NCI-H2171 treated with DMSO at 0.1 percent for 48 hours (cell line): ENCODE data around the gene ZBTB7C.

ENCODE experiments used
- DNase-seq: peaks from one replicate; lab custom pipeline; 2025; lab: John Stamatoyannopoulos, UW

ZBTB7C gene

DNA sequence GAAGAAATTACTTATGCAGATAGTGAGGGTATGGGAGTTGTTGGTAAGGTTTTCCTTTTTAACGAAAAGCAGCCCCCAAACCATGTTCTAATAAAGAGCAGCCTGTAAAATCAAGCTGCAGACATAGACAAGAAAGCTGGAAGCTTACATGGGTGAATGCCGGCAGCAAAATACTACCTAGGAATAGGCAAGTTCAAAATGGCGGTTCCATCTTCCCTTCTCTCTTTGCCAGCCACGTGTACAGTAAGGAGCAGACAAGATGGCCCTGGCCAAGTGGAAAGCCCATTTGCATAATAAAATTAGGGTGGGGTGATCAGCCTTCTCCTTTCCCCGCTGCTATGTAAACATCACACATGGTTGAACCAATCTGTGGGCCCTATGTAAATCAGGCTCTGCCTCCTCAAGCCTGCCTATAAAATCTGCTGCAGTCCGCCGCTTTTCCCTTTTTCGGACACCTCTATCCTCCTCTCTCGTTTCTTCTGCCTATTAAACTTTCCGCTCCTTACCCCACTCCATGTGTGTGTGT lies 155.0 kb downstream of the ZBTB7C start:
- no peak for DNase-seq

DNA sequence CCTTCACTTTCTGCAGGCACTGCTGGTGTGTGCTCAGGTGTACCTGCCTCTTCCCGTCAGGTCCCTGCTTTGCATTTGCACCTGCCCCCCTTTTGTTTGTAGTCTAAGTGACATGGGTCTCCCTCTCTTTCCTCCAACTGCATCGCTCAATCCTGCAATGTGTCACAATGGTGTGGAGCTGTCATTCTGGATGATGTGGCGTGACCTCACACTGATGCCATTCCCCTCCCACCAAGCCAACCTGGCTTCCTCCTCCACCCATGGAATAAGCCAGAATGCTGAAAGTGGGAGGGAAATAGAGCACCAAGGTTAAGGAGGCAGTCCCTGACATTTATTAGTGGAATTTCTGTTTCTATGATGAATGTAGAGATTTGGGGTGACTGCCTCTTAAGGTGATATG lies 156.7 kb downstream of the ZBTB7C start:
- DNase-seq = no peak

DNA sequence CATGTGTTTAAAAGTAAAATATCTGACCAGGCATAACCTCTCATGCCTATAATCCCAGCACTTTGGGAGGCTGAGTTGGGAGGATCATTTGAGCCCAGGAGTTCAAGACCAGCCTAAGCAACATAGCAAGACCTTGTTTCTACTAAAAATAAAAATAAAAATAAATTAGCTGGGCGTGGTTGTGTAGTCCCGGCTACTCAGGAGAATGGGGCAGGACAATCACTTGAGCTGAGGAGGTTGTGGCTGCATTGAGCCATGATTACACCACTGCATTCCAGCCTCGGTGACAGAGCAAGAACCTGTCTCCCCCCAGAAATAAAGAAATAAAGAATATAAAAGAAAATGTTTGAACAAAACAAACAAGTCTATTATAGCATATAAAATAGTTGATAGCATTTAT lies 158.3 kb downstream of the ZBTB7C start:
- DNase-seq = no peak

DNA sequence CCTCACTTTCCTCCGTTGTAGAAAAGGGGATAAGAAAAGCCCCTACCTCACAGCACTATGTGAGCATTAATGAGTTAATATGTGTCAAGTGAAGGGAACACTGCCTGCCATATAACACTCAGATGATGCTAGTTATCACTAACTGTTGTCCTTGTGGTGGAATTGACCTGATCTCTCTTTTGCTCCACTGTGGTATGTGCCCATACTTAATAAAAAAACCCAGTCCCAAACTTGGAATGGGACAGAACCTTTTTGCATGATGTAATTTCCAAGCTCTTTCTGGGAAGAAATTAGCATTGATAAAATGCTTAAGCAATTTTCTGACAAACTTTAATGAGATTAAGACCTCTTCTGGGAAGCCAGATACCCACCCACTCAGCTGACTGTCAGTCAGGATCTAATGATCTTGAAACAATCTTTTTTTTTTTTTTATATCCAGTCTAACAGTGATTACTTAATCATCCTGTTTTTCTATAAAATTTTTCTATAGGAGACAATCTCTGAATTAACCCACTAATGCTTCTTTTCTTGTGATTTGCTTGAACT lies 158.7 kb downstream of the ZBTB7C start:
- DNase-seq = no peak

DNA sequence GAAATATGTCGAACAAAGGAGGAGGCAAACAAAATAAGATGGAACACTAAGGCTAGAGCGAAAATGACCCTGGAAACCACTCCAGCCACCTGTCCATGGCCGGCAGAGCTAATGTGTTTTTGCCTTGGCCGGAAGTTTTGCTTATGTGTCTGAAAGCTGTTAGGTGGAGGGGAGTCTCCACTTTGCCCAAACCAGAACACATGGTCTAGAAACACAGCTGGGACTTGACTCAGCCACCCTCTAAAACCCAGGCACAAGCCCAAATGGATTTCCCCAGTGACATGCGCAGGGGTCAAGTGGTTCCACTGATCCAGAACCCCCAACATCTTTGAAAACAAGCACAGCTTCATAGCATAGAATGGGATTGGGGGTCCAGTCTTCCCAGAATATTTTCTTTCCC lies 159.3 kb downstream of the ZBTB7C start:
- no peak for DNase-seq

DNA sequence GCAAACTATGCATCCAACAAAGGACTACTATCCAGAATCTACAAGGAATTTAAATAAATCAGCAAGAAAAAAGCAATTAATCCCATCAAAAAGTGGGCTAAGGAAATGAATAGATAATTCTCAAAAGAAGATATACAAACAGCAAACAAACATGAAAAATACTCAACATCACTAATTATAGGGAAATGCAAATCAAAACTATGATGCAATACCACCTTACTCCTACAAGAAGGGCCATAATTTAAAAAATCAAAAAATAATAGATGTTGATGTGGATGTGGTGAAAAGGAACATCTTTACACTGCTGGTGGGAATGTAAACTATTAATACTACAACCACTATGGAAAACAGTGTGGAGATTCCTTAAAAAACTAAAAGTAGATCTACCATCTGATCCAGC lies 164.7 kb downstream of the ZBTB7C start:
- DNase-seq = no peak

DNA sequence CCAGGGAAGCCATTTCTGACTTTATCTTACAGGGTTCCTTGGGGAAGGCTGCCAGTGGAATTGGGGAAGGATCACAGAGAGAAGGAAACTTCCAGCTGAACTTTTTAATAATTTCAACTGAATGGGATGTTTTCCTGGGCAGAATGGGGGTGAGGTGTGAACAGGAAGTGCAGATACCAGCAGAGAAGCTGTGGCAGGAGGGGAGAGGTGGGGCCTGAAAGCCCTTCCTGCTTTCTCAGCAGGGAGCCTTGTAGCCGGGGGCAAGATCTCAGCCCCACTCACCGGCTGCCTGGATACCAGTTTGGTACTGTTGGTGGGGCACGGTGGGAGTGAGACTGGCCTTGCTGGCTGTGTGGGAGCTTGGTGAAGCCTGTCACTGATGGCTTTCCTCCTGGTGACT lies 170.5 kb downstream of the ZBTB7C start:
- no peak for DNase-seq

DNA sequence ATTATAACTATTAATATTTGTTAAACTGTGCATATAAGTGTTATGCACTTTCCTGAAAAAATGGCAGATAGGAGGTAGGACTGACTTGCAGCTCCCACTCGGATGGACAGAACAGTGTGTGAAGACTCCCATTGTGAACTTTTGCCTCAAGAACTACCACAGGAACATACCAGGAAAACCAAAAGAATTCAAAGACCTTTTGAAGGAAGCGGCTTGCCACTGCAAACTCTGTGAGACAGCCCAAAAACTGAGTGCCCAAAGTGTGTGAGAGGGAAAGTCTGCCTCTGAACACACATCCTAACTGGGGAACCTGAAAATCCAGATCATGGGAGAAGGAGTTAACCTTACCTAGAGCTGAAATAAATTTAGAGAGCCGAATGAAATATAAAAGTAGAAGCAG lies 171.0 kb downstream of the ZBTB7C start:
- no peak for DNase-seq

DNA sequence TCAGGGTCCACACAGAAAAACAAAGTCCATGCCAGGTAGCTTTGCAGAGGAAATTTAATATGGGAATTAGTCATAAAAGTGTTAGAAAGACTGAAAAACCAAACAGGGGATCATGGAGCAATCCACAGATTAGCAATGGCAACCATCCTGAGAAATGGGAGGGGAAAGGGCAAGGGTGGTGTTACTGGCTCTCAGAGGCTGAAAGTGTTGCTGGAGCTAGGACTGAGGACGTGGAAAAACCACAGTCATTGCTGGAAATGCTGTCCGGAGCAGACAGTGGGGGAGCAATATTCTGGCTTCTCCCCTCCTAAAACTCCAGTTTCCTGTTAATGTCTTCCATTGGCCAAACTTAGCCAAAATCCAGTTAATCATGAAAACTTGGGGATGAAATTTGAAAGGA lies 172.4 kb downstream of the ZBTB7C start:
- no peak for DNase-seq

DNA sequence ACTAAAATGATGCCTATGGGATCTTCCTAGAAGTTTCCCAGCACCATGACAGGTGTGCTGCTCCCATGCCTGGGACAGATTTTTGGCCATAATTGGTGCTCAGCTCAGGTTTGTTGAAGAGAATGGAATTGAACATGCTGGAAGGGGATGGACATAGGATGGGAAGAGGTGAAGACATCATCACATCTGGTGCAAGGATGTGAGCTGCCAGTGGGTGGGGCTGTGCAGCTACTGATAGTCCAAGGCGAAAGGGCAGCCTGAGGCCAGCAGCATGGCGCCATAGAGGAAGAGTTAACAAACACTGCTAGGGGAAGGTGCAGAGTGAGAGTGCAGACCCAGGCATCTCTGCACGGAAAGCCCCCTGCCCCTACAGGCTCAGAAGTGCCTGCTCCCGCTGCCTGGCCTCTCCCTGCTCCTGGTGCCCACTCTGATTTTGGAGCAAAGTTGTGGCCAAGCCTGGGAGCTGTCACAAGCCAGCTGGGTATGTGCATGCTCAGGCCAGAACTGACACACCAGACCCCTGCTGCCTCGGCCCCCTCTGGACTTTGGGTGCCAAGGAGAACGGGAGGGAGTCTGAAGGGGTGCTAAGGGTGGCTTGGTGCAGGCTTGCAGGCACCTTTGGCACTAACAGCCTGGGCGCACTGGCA lies 178.6 kb downstream of the ZBTB7C start:
- no peak for DNase-seq

DNA sequence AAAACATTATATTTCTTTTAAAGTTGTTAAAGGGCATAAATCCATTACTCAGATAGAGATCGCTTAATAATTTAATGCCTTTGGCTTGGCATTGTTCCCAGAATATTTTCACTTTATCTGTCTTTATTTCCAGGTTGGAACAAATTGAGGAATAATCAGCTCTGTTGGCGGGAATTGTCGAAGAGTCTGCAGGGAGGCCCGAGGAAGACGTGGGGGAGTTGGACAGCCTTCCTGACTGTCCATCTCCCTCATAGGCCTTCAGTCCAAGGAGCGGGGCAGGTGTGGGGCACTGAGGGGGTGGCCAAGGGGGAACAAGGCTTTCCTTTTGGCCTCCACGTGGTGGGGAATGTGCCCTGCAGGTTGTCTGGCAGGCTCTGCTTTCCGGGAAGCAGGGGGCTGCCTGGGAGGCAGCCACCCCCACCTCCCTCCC lies 179.6 kb downstream of the ZBTB7C start:
- DNase-seq = no peak

DNA sequence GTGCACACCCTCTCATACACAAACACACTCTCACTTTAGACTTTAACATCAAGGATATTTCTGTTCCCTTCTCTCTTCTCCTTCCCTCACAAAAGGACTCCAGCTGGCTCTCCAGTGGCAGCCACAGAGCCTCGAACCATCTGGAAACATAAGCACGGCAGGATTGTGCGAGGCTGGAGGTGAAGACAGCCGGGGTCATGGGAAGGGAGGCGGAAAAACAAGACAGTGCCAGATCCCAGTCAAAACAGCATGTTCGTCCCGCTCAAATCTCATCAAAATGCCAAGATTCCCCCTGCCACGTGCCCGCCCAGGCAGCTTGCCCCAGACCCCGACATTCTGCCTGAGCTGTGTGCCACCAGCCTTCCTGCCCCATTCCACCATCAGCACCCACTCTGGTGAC lies 180.3 kb downstream of the ZBTB7C start:
- peak; percentile 63 for DNase-seq

DNA sequence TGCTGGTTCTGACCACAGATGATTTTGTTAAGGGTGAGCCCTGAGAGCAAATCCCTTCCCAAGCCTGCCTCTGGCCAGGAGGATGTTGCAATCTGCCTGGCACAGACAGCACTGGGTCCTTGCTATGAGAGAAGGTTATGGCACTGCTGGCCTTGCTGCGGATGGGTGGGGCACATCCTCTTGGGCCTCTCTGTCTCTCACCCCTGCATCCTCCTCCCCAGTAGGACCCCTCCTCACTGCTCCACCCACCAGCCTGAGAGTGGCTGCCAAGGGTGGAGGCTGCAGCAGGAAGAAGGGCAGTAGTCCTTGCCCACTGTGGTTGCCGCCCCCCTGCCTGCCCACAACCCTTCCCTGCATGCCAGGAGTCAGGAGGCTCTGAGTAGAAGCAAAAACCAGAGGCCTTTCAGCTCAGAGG lies 180.9 kb downstream of the ZBTB7C start:
- no peak for DNase-seq

DNA sequence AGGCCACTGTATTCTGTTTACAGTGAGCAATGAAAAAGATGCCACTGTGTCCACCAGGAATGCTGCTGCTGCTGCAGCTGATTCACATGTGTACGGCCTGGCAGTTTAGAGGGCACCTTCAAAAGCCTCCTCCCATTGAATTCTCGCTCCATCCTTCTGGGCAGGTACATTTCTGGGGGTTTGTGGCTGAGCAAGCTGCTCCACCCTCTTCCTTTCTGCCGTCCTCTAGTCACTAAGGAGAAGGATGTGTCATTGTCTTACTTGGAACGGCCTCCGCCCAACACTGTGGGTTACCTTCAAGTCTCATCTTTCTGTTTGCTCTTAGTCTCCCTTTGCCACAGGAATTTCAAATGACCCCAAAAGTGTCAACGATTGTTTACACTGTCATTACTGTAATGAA lies 182.0 kb downstream of the ZBTB7C start:
- DNase-seq = no peak

DNA sequence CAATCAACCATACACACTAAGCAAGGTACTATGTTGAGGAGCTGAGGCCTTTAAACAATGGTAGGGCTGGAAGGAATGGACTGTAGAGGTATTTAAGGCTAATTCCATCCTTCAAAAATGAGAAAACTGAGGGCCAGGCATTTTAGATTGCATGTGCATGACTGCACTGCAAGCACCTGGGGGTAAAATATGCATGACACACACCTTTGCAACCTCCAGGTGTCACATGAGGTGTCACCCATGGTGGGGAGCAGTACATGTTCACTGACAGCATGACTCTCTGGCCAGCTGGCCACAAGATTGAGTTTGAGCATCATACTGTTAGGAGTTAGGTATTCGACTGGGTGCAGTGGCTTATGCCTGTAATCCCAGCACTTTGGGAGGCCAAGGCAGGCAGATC lies 182.8 kb downstream of the ZBTB7C start:
- no peak for DNase-seq

DNA sequence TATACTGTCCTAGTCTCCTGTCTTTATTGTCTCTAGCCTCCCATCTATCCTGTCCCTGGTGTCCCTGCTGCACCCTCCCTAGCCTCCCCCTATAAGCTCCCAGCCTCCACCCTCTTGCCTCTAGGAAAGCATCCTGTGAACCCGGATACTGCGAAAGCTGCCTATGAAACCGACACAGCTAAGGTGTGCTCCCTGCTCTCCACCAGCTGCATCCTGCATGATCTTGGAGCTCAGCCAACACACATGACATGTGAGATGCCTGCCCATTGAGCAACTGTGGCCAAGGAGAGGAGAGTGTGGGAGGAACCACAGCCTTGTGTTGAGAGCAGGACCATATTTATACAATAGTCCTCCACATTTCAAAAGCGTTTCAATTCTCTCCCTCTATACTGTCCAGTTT lies 187.1 kb downstream of the ZBTB7C start:
- DNase-seq = peak; percentile 94

DNA sequence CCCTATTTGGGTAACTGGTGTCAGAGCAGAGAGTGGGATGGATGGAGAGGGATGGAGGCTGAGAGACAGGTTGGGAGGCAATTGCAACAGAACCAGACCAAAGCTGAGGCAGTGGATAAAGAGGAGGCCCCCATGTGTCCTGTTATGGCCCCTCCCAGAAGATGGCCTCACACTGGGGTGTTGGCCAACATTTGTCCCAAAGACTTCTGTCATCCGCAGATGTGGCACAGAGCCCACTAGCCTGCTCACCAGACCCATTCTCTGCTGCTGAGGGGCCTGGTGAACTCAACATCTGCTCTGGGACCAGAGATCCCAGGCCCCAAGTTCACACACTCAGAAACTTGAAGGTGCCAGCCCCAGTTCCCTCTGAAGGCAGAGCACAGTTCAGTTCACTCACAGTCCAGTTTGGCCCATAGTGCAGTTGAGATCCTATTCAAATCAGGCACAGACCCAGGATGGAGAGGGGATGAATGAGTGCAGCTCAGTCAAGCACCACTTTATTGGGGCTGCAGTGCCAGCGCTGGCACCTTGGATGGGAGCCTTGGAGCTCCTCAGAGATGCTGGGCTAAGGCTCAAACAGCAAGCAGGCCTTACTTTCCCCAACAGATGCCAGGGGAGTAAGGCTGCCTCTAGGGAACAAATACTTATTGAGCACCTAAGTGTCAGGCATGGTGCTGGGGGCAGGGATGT lies 189.2 kb downstream of the ZBTB7C start:
- no peak for DNase-seq

DNA sequence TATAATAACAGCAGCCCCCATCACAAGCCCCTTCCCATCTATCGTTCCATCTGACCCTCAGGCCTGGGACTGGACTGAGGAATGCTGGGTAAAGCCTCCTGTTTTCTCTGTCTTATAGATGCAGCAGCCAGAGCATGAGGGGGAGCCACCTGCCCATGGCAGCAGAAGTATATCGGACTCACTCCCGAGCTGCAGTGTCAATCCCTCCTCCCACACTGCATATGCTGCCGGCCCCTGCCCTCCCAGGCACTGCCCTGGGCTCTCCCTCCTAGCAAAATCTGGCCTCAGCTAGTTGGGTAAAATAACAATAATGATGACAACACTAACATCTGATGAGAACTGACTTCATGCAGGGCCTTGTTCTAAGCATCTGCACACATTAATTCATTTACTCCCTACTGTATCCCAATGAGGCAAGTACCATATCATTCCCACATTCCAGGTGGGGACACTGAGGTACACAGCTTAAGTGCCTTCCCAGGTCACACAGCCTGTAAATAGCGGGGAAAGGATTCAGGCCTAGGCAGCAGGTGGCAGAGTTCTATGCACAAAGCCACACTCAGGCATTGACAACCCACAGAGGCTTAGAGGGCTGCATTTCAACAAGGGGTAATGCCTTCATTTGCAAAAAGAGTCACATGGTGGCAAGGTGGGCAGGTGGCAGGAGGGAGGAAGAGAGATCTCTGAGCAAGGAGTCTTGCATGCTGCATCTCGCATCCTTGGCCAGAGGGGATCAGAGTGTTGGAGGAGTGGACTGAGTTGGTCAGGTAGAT lies 190.0 kb downstream of the ZBTB7C start:
- DNase-seq = no peak

DNA sequence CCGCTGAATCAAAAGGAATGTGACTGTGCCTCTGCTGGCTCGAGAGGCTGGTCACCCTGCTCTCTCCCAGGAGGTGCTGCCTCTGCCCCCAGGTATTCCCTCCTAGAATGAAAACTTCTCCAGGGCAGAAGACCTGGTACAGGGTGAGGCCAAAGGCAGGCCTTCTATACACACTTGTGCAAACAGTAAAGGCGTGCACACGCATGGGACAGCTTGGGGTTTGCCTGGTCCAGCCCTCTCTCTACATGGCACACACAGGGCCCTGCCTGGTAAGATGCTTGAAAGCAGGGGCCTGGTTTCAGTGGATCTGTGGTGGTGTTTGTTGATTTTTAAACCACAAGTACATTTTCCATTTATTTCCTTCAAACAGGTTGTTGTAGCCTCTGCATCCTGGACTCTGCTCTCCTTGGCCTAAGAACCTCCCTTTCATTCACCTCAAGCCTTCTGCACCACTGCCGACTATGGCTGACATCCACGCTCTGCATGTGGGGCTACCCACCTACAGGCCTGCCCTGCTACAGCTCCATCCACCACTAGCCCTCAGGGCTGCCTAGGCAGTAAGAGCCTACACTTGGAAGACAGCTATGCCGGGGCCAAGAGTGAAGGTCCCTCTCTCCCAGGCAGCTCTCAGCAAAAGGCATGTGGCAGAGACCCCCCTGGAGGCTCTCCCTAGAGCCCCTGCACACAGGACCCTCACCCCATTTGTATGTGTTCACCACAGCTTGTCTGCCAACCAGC lies 190.7 kb downstream of the ZBTB7C start:
- DNase-seq = no peak

DNA sequence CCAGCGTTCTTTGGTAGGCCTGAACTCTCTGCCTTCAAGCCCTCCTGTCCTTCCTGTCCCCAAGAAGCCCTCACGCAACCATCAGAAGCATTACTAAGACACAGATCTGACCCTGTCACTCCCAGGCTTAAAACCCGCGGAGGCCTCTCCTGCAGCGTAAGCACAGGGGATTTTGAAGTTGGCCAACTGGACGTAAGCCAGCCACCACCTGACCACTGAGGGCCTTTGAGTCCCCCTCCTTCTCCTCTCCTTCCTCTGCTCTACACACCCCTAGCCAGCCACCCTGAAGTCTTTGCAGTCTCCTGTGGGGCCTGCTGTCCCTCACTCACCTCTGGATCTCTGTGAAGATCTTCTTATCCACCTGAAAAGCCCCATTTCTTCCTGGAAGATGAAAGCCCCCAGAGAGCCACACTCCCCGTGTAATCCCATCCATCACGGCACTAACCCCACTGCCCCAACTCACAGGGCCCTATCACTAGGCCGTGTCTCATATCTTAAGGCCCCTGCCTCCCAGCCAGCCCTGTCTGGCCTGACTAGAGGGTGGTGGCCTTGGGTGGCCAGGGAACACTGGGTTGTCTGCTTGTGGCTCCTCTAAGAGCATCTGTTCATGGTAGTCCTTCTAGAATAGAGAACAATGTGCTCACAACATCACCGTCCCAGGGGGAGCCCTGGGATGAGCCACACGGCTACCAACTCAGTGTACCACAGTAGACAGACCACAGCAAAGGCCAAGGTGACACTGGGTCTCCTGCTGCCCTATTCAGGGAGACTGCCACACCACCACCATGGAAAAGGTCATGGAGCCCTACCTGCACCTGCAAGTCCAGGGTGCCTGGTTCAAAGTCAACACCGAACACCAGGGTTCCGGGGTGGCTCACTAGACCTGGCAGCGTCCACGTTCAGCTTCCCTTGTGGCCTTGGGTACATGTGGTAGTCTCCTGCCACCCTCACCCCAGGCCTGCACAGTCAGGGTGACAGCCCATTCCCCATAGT lies 191.6 kb downstream of the ZBTB7C start:
- no peak for DNase-seq
